Measurements from ENCODE around the gene SLC24A5.

DNA sequence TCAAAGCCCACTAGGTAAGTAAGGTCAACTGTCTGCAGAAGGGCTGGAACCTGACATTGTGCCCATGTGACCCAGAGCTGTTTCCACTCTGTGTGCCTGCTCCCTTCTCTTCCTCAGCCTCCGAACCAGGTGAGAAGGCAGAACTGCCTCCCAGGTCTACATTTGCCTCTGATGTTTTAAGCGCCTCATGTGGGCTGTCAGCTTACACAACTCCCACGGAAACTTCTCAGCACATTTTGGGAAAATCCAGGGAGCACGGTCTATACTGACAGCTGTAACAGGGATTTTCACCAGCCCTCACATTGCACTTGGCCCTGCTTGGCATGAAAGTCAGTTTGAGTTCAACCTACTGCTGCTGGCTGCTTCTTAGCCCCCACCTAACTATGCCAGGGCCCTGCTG is 46.9 kb upstream of the SLC24A5 start:
- no peak for TF ChIP-seq EZH2phosphoT487 (IDR thresholded peaks at IDR 0.05; ENCODE audit: borderline replicate concordance, low read depth, low read length)
- TF ChIP-seq, protein P1, sequence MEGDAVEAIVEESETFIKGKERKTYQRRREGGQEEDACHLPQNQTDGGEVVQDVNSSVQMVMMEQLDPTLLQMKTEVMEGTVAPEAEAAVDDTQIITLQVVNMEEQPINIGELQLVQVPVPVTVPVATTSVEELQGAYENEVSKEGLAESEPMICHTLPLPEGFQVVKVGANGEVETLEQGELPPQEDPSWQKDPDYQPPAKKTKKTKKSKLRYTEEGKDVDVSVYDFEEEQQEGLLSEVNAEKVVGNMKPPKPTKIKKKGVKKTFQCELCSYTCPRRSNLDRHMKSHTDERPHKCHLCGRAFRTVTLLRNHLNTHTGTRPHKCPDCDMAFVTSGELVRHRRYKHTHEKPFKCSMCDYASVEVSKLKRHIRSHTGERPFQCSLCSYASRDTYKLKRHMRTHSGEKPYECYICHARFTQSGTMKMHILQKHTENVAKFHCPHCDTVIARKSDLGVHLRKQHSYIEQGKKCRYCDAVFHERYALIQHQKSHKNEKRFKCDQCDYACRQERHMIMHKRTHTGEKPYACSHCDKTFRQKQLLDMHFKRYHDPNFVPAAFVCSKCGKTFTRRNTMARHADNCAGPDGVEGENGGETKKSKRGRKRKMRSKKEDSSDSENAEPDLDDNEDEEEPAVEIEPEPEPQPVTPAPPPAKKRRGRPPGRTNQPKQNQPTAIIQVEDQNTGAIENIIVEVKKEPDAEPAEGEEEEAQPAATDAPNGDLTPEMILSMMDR (conservative IDR thresholded peaks at IDR 0.05; ENCODE audit: low read length): no peak

Measured in OCI-LY7 (cell line).